H54 (cell line): ENCODE results near the gene NUDT22.

ENCODE experiments used
- DNase-seq: peaks from one replicate; pipeline ENCODE4 v3.0.0; 2011; ENCODE audit warnings: low spot score, mixed read lengths; ENCODE audit not compliant: insufficient read length
- FAIRE-seq: peaks from 3 replicates; lab custom pipeline; 2011; peaks lifted over from hg19 to GRCh38; lab: Jason Lieb, UNC
- POLR2A ChIP-seq: IDR thresholded peaks from 2 replicates; pipeline ENCODE4 v1.6.1; 2011; ENCODE audit warnings: low read depth, mild to moderate bottlenecking, low read length

Gene NUDT22

GRCh38 chr11:64229090-64229743 is 3.1 kb downstream of the NUDT22 start:
- no peak for DNase-seq
- FAIRE-seq = no peak
- TF ChIP-seq POLR2A = no peak

GRCh38 chr11:64229744-64230170 is 3.7 kb downstream of the NUDT22 start:
- FAIRE-seq (no peak), DNase-seq (no peak)
- no peak for TF ChIP-seq POLR2A

DNA sequence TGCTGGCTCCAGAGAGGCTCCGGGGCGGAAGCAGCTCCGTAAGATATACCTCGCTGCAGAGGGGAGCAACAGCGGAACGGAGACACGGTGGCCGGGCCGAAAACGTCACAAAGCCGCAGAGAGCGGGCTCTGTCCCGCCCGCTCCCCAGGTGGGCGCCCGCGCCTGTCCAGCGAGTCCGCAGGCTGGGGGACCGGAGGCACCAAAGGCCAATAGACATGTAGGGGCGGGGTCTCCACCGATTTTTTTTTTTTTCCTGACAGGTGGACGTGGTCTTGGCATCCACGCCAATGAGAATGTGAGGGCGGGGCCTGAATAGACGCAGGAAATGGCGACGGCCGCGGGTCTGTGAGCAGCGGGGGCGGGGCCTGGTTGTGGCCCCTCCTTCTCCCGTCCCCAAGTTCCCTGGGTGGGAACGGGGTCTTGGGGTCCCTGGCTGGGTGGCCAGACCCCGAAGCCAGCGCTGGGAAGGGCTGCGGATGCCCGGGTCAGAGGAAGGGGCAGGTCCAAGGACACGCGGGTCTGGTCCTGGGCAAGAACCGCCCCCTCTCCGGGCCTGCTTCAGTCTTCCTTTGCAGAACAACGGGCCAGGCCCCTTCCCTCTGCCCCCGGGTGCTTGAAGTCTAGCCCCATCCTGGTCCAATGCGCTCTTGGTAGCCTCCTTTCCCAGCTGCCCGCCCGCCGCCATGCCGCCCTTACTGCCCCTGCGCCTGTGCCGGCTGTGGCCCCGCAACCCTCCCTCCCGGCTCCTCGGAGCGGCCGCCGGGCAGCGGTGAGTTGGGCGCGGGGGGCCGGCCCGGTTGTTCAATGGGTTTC is 4.3 kb downstream of the NUDT22 start, which contains the start of gene DNAJC4:
Gene DNAJC4 (plus strand): TSS at position 378 of the 814 bp plus-strand sequence. CDS start 307 bp downstream, at position 685.
- peak; percentile 31 for TF ChIP-seq POLR2A
- DNase-seq (peak; percentile 79), FAIRE-seq (no peak)

DNA sequence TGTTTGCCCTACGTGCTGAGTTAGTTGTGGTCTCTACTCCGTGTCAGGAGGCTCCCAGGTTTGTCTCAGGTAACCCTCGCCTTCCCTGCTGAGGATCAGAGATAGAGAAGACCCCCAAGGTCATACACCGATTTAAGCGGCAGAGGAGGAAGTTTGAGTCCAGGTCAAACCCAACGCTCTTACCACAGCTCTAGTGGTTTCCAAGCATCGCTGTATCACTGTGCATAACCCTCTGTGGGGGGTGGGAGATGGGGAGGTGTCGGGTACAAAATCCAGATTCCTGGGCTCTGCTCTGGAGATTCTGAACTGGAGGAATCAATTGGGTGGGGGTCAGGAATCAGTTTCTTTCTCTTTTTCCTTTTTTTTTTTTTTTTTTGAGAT is 4.9 kb downstream of the NUDT22 start:
- no peak for DNase-seq
- FAIRE-seq = no peak
- TF ChIP-seq POLR2A = peak; percentile 6; the same call in 1 of the 2 replicates

- no peak for FAIRE-seq
- DNase-seq = no peak
- no peak for TF ChIP-seq POLR2A
These were observed 5.5 kb downstream of the NUDT22 start for GRCh38 chr11:64231546-64231945.

DNA sequence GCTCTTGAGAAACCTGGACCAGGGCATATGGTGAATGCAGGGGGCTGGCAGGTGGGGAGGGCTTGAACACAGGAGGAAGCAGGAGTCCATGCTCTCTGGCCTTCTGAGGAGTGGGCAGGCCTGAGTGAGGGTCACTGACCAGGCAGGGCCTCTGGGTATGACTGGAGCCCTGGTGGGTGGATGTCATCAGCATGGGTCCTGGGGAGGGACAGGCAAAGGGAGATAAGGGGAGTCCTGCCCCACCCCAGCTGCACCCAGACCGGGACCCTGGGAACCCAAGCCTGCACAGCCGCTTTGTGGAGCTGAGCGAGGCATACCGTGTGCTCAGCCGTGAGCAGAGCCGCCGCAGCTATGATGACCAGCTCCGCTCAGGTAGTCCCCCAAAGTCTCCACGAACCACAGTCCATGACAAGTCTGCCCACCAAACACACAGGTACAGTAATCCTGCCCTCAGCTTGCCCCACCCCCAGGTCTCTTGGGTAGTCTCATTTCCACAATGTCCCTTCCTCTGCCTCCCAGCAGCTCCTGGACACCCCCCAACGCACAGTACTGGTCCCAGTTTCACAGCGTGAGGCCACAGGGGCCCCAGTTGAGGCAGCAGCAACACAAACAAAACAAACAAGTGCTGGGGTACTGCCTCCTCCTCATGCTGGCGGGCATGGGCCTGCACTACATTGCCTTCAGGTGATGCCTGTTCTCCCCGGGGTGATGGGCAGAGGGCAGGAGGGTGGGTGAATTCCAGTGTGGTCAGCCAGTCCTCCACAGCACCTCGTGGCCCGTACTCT is 6.3 kb downstream of the NUDT22 start:
- FAIRE-seq (no peak), DNase-seq (no peak)
- TF ChIP-seq POLR2A = no peak

- DNase-seq (no peak), FAIRE-seq (no peak)
- TF ChIP-seq POLR2A = no peak
These were observed 6.9 kb downstream of the NUDT22 start for GRCh38 chr11:64232967-64233315.

DNA sequence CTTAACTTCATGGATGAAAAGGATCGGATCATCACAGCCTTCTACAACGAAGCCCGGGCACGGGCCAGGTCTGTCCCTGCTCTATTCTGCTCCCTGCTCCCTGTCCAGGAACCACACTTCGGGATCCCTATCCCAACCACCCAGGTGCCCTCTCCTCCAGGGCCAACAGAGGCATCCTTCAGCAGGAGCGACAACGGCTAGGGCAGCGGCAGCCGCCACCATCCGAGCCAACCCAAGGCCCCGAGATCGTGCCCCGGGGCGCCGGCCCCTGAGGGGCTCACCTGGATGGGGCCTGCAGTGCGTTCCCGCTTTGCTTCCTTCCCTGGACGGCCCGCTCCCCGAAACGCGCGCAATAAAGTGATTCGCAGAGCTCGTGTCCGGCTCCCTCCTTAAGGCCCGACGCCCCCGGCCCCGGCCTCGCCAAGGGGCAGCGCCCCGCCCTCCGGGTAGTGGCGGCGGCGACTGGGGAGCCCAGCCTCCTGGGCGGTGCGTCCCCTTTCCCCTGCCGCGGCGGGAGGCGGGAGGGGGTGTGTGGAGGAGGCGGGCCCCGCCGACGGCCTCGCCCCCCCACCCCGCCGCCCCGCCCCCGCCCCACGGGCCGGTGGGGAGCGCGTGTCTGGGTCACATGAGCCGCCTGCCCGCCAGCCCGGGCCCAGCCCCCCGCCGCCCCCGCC is 8.0 kb downstream of the NUDT22 start, which contains the start of gene VEGFB:
Gene VEGFB (plus strand): TSS at position 672 of the 674 bp plus-strand sequence. CDS start 250 bp downstream, outside the sequence.
- FAIRE-seq (no peak), DNase-seq (peak; percentile 67)
- no peak for TF ChIP-seq POLR2A

DNA sequence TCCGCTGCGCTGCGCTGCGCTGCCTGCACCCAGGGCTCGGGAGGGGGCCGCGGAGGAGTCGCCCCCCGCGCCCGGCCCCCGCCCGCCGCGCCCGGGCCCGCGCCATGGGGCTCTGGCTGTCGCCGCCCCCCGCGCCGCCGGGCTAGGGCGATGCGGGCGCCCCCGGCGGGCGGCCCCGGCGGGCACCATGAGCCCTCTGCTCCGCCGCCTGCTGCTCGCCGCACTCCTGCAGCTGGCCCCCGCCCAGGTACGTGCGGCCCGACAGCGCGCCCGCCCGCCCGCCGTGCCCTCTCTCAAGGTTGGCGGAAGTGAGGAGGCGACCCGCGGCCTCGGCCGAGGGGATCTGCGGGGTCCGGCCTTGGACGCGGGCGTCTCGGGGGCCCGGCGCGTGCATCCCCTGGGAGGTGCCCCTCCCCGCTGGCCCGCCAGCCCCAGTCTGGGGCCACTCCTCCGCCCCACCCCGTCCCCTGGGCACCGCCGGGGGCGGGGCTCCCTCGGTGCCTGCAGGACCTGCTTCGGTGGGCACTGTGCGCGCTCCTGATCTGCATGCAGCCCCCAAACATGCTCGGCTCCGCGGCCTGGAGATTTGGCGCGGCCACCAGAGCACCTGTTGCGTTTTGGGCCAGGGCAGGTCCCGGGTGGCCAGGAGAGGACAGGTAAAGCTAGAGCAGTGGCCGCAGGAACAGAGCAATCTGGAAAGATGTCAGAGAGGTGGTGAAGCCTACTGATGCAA is 8.7 kb downstream of the NUDT22 start:
- FAIRE-seq (no peak), DNase-seq (no peak)
- TF ChIP-seq POLR2A = peak; percentile 43; the same call in 1 of the 2 replicates

GRCh38 chr11:64235437-64236161 is 9.5 kb downstream of the NUDT22 start:
- DNase-seq = no peak
- FAIRE-seq = no peak
- no peak for TF ChIP-seq POLR2A

- TF ChIP-seq POLR2A = no peak
- DNase-seq = no peak
- FAIRE-seq = no peak
These were observed 11.4 kb downstream of the NUDT22 start for GRCh38 chr11:64237484-64237951.

DNA sequence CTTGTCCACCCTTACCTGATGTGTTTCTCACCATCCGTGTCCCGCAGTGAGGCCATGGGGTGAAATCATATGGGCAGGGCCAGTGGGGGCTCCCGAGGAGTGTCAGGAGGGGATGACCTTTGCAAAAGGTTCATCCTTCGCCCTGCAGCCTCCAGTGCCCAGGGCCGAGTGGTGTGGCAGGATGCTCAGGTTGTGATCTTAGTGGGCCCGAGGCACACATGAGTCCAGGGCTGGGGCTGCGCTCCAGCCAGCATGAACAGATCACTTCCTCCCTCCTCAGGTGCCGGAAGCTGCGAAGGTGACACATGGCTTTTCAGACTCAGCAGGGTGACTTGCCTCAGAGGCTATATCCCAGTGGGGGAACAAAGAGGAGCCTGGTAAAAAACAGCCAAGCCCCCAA is 12.0 kb downstream of the NUDT22 start:
- FAIRE-seq (no peak), DNase-seq (no peak)
- TF ChIP-seq POLR2A = no peak
